GM23338 (cell line): ENCODE data around the gene OST4. TPM values are rescaled to one million over a fixed set of nuclear protein-coding genes. Genes with fewer than 3 reads are reported as not detected.

Experiments used
- ATAC-seq: fragments of 200-7000 bp; cut with Tn5 transposase; 3 replicates; pipeline ENCODE4 v1.9.1; 2020
- DNase-seq: peaks from one replicate; pipeline ENCODE4 v3.0.0-alpha.2; 2015; ENCODE audit warnings: low spot score
- H2AFZ ChIP-seq: fragments of 200-600 bp; sonication (generic); 2 replicates; pipeline ENCODE4 v1.8.0; 2016; ENCODE audit warnings: antibody characterized with exemption, mild to moderate bottlenecking, moderate library complexity
- H3F3A ChIP-seq: fragments of 200-600 bp; sonication (generic); replicated peaks from 2 replicates; pipeline ENCODE4 v1.8.0; 2017; ENCODE audit warnings: antibody characterized with exemption, mixed run types, low read depth
- H3K27ac ChIP-seq: fragments of 200-600 bp; sonication (generic); 2 replicates; pipeline ENCODE4 v1.6.1; 2016; ENCODE audit warnings: low read depth
- H3K27me3 ChIP-seq: fragments of 200-600 bp; sonication (generic); 2 replicates; pipeline ENCODE4 v1.8.0; 2016; ENCODE audit warnings: mild to moderate bottlenecking, mixed run types, moderate library complexity; ENCODE audit not compliant: insufficient read depth
- H3K36me3 ChIP-seq: fragments of 200-600 bp; sonication (generic); 2 replicates; pipeline ENCODE4 v1.8.0; 2016; ENCODE audit warnings: mild to moderate bottlenecking; ENCODE audit not compliant: insufficient read depth
- H3K4me1 ChIP-seq: fragments of 200-600 bp; sonication (generic); 2 replicates; pipeline ENCODE4 v1.8.0; 2016; ENCODE audit warnings: mild to moderate bottlenecking, moderate library complexity; ENCODE audit not compliant: insufficient read depth
- H3K4me2 ChIP-seq: fragments of 200-600 bp; sonication (generic); 2 replicates; pipeline ENCODE4 v1.7.1; 2017; ENCODE audit warnings: mixed run types
- H3K4me3 ChIP-seq: fragments of 200-600 bp; sonication (generic); 2 replicates; pipeline ENCODE4 v1.6.1; 2016; ENCODE audit warnings: mixed run types
- H3K79me2 ChIP-seq: fragments of 200-600 bp; sonication (generic); replicated peaks from 2 replicates; pipeline ENCODE4 v1.8.0; 2017; ENCODE audit warnings: mild to moderate bottlenecking; ENCODE audit not compliant: insufficient read depth
- H3K9me2 ChIP-seq: fragments of 200-600 bp; sonication (generic); 2 replicates; pipeline ENCODE4 v1.8.0; 2017; ENCODE audit not compliant: insufficient read depth
- H4K20me1 ChIP-seq: fragments of 200-600 bp; sonication (generic); replicated peaks from 2 replicates; pipeline ENCODE4 v1.8.0; 2017; ENCODE audit warnings: mild to moderate bottlenecking; ENCODE audit not compliant: insufficient read depth
- H3K27ac Mint-ChIP-seq: 2 replicates; pipeline ENCODE4 v1.8.0; 2020; ENCODE audit warnings: inconsistent platforms, mild to moderate bottlenecking, moderate library complexity, mixed read lengths
- H3K27me3 Mint-ChIP-seq: 3 replicates; pipeline ENCODE4 v1.8.0; 2022; ENCODE audit warnings: low read depth, mild to moderate bottlenecking, moderate library complexity, mixed read lengths, inconsistent platforms; ENCODE audit not compliant: insufficient read depth, poor library complexity
- H3K36me3 Mint-ChIP-seq: 3 replicates; pipeline ENCODE4 v1.8.0; 2021; ENCODE audit warnings: low read depth, mild to moderate bottlenecking, inconsistent platforms, moderate library complexity, mixed read lengths
- H3K4me1 Mint-ChIP-seq: 3 replicates; pipeline ENCODE4 v1.8.0; 2020; ENCODE audit warnings: mild to moderate bottlenecking, inconsistent platforms, mixed read lengths
- H3K4me3 Mint-ChIP-seq: 3 replicates; pipeline ENCODE4 v1.8.0; 2021; ENCODE audit warnings: moderate library complexity, mild to moderate bottlenecking, inconsistent platforms, mixed read lengths
- H3K9me3 Mint-ChIP-seq: 3 replicates; pipeline ENCODE4 v1.8.0; 2020; ENCODE audit warnings: moderate library complexity, mild to moderate bottlenecking, inconsistent platforms, mixed read lengths
- EZH2phosphoT487 ChIP-seq: fragments of 200-600 bp; sonication (generic); IDR thresholded peaks from one replicate; pipeline ENCODE4 v1.8.1; 2018; ENCODE audit warnings: antibody characterized with exemption; ENCODE audit not compliant: unreplicated experiment
- NANOG ChIP-seq: IDR thresholded peaks from 2 replicates; pipeline ENCODE4 v1.6.1; 2016; ENCODE audit warnings: antibody characterized with exemption, borderline replicate concordance
- STAT1 ChIP-seq: IDR thresholded peaks from one replicate; pipeline ENCODE4 v1.6.1; 2016; ENCODE audit warnings: antibody characterized with exemption; ENCODE audit not compliant: unreplicated experiment
- polyA plus RNA-seq: library from polyadenylated mRNA; unstranded; fragments of >200 nt; fragmentation: Nextera tagmentation; extraction: Ambion mirVana; gene quantifications from 2 replicates; pipeline ENCODE4 v1.2.1, GENCODE V29; 2016
- total RNA-seq: library from RNA; depleted of rRNA; stranded (reverse); fragments of >200 nt; shearing (Covaris generic); gene quantifications from 2 replicates; pipeline ENCODE4 v1.2.3, GENCODE V29; 2014
- TF ChIP-seq, protein P1 (sequence below): fragments of 250-450 bp; sonication (Bioruptor Pico); IDR thresholded peaks from 2 replicates; pipeline ENCODE4 v1.5.0; 2020; ENCODE audit warnings: mild to moderate bottlenecking, moderate library complexity
- TF ChIP-seq, protein P2 (sequence below), 2 experiments: fragments of 200-600 bp in 1 of 2; sonication (generic) in 1 of 2; conservative IDR thresholded peaks; 2 replicates each; pipeline versions ENCODE4 v1.5.1 to v1.6.1; 2016 to 2017; ENCODE audit warnings: antibody characterized with exemption in 2 of 2, low read depth in 2 of 2, mild to moderate bottlenecking in 2 of 2, moderate library complexity in 1 of 2

The OST4 gene
- total and polyA plus RNA-seq, 2 experiments from 2014 or later: 226 to 568 TPM

DNA sequence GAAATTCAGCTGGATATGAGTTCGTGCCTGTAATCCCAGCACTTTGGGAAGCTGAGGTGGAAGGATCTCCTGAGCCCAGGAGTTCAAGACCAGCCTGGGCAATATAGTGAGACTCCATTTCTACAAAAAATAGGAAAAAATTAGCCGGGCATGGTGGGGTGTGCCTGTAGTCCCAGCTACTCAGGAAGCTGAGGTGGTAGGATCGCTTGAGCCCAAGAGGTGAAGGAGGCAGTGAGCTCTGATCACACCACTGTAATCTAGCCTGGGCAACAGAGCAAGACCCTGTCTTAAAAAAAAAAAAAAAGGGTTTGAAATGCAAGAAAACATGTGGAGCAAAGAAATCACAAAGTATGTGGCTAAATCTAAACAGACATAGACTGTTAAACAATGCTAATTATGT, 37.6 kb upstream of the OST4 start (continued):
- TF ChIP-seq, protein P1, sequence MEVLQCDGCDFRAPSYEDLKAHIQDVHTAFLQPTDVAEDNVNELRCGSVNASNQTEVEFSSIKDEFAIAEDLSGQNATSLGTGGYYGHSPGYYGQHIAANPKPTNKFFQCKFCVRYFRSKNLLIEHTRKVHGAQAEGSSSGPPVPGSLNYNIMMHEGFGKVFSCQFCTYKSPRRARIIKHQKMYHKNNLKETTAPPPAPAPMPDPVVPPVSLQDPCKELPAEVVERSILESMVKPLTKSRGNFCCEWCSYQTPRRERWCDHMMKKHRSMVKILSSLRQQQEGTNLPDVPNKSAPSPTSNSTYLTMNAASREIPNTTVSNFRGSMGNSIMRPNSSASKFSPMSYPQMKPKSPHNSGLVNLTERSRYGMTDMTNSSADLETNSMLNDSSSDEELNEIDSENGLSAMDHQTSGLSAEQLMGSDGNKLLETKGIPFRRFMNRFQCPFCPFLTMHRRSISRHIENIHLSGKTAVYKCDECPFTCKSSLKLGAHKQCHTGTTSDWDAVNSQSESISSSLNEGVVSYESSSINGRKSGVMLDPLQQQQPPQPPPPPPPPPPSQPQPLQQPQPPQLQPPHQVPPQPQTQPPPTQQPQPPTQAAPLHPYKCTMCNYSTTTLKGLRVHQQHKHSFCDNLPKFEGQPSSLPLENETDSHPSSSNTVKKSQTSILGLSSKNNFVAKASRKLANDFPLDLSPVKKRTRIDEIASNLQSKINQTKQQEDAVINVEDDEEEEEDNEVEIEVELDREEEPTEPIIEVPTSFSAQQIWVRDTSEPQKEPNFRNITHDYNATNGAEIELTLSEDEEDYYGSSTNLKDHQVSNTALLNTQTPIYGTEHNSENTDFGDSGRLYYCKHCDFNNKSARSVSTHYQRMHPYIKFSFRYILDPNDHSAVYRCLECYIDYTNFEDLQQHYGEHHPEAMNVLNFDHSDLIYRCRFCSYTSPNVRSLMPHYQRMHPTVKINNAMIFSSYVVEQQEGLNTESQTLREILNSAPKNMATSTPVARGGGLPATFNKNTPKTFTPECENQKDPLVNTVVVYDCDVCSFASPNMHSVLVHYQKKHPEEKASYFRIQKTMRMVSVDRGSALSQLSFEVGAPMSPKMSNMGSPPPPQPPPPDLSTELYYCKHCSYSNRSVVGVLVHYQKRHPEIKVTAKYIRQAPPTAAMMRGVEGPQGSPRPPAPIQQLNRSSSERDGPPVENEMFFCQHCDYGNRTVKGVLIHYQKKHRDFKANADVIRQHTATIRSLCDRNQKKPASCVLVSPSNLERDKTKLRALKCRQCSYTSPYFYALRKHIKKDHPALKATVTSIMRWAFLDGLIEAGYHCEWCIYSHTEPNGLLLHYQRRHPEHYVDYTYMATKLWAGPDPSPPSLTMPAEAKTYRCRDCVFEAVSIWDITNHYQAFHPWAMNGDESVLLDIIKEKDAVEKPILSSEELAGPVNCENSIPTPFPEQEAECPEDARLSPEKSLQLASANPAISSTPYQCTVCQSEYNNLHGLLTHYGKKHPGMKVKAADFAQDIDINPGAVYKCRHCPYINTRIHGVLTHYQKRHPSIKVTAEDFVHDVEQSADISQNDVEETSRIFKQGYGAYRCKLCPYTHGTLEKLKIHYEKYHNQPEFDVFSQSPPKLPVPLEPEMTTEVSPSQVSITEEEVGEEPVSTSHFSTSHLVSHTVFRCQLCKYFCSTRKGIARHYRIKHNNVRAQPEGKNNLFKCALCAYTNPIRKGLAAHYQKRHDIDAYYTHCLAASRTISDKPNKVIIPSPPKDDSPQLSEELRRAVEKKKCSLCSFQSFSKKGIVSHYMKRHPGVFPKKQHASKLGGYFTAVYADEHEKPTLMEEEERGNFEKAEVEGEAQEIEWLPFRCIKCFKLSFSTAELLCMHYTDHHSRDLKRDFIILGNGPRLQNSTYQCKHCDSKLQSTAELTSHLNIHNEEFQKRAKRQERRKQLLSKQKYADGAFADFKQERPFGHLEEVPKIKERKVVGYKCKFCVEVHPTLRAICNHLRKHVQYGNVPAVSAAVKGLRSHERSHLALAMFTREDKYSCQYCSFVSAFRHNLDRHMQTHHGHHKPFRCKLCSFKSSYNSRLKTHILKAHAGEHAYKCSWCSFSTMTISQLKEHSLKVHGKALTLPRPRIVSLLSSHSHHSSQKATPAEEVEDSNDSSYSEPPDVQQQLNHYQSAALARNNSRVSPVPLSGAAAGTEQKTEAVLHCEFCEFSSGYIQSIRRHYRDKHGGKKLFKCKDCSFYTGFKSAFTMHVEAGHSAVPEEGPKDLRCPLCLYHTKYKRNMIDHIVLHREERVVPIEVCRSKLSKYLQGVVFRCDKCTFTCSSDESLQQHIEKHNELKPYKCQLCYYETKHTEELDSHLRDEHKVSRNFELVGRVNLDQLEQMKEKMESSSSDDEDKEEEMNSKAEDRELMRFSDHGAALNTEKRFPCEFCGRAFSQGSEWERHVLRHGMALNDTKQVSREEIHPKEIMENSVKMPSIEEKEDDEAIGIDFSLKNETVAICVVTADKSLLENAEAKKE (CRISPR knock-in tag): no peak
- TF ChIP-seq STAT1: no peak
- TF ChIP-seq EZH2phosphoT487: no peak
- TF ChIP-seq, protein P2, sequence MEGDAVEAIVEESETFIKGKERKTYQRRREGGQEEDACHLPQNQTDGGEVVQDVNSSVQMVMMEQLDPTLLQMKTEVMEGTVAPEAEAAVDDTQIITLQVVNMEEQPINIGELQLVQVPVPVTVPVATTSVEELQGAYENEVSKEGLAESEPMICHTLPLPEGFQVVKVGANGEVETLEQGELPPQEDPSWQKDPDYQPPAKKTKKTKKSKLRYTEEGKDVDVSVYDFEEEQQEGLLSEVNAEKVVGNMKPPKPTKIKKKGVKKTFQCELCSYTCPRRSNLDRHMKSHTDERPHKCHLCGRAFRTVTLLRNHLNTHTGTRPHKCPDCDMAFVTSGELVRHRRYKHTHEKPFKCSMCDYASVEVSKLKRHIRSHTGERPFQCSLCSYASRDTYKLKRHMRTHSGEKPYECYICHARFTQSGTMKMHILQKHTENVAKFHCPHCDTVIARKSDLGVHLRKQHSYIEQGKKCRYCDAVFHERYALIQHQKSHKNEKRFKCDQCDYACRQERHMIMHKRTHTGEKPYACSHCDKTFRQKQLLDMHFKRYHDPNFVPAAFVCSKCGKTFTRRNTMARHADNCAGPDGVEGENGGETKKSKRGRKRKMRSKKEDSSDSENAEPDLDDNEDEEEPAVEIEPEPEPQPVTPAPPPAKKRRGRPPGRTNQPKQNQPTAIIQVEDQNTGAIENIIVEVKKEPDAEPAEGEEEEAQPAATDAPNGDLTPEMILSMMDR (conservative IDR thresholded peaks at IDR 0.05; ENCODE audit: low read depth in 2 of 2): no peak

DNA sequence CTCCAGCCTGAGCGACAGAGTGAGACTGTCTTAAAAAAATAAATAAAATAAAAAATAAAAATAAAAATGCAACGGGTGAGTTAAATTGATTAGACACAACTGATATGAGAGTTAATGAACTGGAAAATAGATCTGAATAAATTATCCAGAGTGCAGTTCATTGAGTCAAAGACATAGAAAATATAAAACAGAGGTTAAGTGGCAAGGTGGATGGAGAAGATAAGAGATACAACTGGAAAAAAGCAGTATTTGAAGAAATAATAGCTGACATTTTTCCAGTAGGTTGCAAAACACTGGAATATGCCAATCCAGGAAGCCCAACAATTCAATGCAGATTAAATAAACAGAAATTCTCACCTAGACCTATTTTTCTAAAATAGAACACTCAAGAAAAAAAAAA, 36.8 kb upstream of the OST4 start:
- H3K9me2 ChIP-seq: no peaks in the 10 kb centered on the region
- no peak for DNase-seq
- no peaks in the 10 kb centered on the region for H3F3A ChIP-seq
- H3K79me2 ChIP-seq: no peaks in the 10 kb centered on the region
- H3K4me1 ChIP-seq: no peaks in the 10 kb centered on the region
- no peak for ATAC-seq
- Mint-ChIP-seq H3K27me3 (peaks cover 4% of the 10 kb centered on the region), H3K36me3 (no peaks in the 10 kb centered on the region), H3K9me3 (no peaks in the 10 kb centered on the region), H3K27ac (no peak overlapping the region), H3K4me1 (peaks cover 6% of the 10 kb centered on the region; the same call in 2 of the 3 replicates), H3K4me3 (no peak overlapping the region)
- H4K20me1 ChIP-seq: no peaks in the 10 kb centered on the region
- no peak overlapping the region for H3K4me2 ChIP-seq
- TF ChIP-seq NANOG: no peak
- H3K4me3 ChIP-seq: no peak overlapping the region
- no peaks in the 10 kb centered on the region for H3K36me3 ChIP-seq
- H3K27me3 ChIP-seq: no peaks in the 10 kb centered on the region
- no peak overlapping the region for H3K27ac ChIP-seq
- H2AFZ ChIP-seq: no peak overlapping the region
